Fibroblast of skin of scalp (primary cell): ENCODE results near the gene TMPRSS11D.

ENCODE experiments used
- DNase-seq: peaks from one replicate; pipeline ENCODE4 v3.0.0-alpha.2; 2013

TMPRSS11D gene

GRCh38 chr4:67885762-67886161 lies 2.0 kb upstream of the TMPRSS11D start:
- DNase-seq, result peak; percentile 89

- DNase-seq, result no peak
These were observed 899 bp upstream of the TMPRSS11D start for GRCh38 chr4:67884701-67885100.

- no peak for DNase-seq
These were observed 344 bp downstream of the TMPRSS11D start for GRCh38 chr4:67883458-67883857.

GRCh38 chr4:67880866-67881610 lies 2.8 kb downstream of the TMPRSS11D start:
- no peak for DNase-seq

GRCh38 chr4:67879486-67879885 lies 4.3 kb downstream of the TMPRSS11D start:
- DNase-seq, result peak; percentile 6

- DNase-seq, result no peak
These were observed 6.7 kb downstream of the TMPRSS11D start for GRCh38 chr4:67877086-67877485.

DNA sequence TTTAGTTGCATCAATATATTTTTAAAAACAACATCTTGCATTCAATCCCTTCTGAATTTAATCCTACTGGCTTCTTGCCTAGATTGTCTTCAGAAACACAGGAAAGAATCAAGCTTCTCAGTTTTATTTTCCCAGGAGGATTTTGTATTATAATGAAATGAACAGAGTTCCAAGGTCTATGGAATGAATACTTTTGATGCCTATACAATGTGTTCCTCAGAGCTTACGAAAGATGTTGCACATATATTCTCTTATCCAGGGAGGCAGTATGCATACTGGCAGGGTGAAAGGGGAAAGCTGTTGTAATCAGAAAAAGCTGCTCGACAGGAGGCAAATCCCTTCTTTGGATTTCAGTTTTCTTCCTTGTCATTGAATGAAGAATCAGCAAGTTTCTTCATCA lies 8.8 kb downstream of the TMPRSS11D start:
- DNase-seq, result peak; percentile 41

GRCh38 chr4:67873116-67873515 lies 10.7 kb downstream of the TMPRSS11D start:
- DNase-seq, result no peak

- peak; percentile 51 for DNase-seq
These were observed 11.9 kb downstream of the TMPRSS11D start for GRCh38 chr4:67871867-67872266.

DNA sequence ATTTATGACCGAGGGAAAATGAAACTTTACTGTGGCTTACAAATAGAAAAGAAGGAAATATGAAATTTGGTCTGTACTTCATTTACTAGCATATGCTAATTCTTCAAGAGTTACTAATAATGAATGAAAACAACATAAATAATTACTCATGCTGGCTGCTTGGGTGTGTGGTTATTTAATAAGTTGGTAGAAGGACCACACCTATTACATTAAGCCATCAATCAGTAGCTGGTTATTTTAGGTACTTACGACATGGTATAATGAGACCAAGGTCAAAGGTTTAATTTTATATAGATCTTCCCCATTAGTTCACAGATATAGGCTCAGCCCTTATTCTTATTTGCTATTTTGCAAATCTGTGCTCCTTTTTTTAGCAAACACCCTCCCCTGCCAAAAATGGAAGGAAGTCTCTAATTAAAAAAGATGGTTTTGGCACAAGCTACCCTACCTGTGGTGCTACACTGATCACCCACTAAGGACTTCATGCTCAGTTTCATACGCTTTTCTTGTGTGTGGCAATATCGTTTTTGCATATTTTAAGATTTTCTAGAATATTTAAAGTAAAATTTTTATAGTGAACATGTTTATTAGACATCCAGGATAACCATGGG lies 14.1 kb downstream of the TMPRSS11D start:
- no peak for DNase-seq

DNA sequence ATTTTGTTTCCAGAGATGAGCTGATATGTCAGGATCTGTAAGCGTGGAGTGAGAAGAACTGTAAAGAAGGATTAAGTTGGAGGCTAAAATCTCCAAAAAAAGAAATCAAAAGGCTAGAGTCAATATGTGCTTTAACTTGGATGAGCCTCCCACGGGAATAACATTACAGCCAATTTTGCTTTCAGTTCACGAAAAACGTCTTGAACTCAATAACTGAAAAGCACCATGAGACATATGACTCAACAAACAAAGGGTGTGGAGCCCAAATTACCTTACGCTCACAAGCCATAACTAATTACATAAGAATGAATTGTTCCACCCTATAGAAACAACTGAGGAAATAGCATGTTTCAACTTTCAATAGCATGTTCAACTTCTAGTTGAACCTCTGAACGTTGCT lies 22.3 kb downstream of the TMPRSS11D start:
- peak; percentile 2 for DNase-seq

DNA sequence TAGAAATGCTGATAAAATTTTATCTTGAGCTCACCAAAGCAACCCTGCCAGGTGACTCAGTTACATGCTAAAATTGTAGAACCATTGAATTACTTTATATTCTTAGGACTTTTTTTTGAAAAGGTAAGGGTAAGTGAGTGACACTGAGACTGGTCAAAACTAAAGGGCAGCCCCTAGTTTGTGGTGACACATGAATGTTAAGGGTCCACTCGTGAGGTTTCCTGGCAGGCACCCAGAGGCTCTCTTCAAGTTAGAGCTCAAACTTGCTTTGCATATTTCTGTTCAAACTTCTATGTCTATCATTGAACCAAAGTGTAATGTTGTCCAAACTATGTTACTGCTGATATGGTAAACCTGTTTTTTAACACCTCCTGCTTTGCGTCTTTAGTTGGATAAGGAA lies 30.5 kb downstream of the TMPRSS11D start:
- DNase-seq, result no peak

GRCh38 chr4:67820903-67821302 lies 62.9 kb downstream of the TMPRSS11D start:
- DNase-seq, result no peak

DNA sequence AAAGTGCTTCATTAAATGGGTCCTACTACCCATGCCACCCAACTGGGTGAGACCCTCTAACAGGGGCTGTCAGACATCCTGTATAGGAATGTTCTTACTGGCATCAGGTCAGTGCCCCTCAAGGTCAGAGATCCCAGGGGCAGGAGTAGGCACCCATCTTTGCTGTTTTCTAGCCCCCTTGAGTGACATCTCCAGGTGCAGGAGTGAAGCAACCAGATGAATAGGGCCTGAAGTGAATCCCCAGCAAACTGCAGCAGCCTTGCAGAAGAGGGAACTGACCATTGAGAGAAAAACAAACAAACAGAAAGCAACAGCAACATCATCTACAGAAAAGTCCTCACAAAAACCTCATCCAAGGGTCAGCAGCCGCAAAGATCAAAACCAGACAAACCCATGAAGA lies 73.8 kb downstream of the TMPRSS11D start:
- no peak for DNase-seq

DNA sequence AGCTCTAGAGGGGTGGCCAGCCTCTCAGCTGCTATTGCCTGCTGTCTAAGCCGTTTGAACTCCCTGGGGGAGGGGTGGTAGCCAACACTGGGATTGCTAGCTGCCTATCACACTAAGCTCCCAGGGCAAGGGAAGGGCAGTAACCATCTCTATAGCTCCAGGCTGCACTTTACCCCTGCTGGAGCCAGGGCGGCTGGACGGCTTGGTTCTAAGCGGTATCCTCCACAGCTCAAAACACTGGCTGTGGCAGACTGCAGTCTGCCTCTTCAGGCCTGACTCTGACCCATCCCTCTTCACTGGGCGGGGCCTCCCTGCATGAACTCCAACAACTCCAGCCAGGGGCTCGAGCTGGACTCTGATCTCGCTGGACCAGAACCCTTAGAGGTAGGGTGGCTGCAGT lies 74.3 kb downstream of the TMPRSS11D start:
- DNase-seq, result no peak

GRCh38 chr4:67796810-67797209 lies 87.0 kb downstream of the TMPRSS11D start:
- no peak for DNase-seq

GRCh38 chr4:67790721-67791120 lies 93.1 kb downstream of the TMPRSS11D start:
- DNase-seq, result no peak

- no peak for DNase-seq
These were observed 96.5 kb downstream of the TMPRSS11D start for GRCh38 chr4:67787311-67787710.

- DNase-seq, result no peak
These were observed 98.3 kb downstream of the TMPRSS11D start for GRCh38 chr4:67785528-67785927.

DNA sequence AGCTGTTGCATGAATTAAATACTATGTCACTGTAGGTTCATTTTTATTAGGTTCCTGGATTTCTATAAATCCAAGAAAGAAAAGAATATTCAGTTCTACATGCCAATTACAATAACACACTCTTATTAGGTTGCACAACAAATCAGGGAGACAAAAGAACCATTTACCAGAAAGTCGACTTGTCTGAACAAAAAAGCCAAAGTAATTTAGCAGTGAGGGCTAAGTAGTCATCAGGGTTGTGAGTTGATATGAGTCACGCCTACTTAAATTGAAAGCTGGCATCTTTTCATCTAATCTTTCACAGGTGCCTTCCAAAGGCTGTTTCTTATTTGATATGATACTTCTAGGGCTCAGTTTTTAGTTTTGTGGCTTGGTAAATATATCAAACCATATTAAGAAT lies 104.2 kb downstream of the TMPRSS11D start:
- no peak for DNase-seq

DNA sequence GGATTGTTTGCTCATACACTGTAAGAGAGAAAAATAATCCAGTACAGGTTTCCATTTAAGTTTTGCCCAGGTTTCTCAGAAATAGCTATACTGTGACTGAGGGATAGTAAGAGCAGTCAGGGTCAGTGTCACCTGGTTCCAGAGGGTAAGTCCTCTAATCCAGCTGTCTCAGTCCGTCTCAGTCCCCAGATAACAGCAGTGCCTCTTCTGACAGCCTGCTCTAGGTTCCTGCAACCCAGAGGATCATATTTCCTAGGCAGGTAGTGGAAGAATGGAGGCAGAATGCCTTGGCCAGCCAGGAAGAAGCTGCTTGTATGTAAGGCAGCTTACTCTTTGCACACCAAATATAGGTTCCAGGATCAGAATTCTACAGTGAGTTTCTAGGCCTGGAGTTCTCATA lies 107.1 kb downstream of the TMPRSS11D start:
- no peak for DNase-seq
